Stimulated activated CD8-positive, alpha-beta memory T cell treated with anti-CD3 and anti-CD28 coated beads, Interleukin-2, amount 100 ng/mL, for 48 hours (primary cell): ENCODE results near the gene GEMIN2.
"Not testable (repeated sequence)": the region's sequence is repeated elsewhere in the genome, so short reads cannot be mapped to it uniquely, and the experiment has no call there.

Experiments
- DNase-seq, 2 donors: peaks; one replicate each; pipeline ENCODE4 v3.0.0-alpha.2; 2020; ENCODE audit warnings: low read depth in 2 of 2

GEMIN2 gene

DNA sequence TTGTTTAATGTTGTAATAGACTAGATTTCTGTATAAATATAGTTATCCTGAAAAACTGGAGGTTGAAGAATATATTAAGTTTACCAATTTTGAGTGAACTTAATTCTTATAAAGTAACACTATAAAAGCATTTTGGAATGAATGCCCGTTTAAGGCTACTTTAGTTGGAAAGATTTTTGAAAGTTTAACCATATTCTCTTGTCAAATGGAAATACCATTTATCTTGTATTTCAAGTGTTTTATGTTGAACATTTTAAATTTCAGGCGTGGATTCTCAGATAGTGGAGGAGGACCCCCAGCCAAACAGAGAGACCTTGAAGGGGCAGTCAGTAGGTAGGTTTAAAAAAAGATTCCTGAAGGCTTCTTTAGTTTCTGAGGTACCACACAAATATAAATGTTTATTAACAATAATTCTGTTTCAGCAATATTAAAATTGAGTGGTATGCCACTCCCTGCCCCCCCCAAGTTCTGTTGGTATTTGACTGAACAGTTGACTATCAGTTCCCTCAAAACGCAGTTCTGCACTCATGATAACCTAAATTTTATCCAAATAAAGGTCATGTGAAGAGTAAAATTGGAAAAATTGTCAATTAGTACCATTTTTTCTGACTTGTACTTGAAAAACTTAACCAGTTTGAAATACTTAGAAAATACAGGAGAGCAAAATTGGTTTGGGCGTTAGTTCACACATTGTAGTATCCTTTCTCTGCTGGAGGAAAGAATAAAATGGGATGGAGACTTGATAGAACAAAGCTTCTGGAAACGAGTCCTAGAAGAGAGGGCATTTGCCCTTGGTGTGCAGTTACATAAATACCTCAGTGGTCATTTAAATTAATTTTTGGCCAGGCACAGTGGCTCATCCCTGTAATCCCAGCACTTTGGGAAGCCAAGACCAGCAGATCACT is 62.4 kb downstream of the GEMIN2 start:
- no peak for DNase-seq

DNA sequence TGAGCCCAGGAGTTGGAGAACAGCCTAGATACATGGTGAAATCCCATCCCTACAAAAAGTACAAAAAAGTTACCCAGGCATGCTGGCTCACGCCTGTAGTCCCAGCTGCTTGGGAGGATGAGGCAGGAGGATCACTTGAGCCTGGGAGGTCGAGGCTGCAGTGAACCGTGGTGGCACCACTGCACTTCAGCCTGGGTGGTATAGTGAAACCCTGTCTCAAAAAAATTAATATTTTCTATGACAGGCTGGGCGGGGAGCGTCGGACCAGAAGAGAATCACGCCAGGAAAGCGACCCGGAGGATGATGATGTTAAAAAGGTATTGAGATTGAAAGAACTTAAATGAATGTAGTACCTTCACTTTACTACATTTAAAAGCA is 63.0 kb downstream of the GEMIN2 start:
- DNase-seq, result no peak

DNA sequence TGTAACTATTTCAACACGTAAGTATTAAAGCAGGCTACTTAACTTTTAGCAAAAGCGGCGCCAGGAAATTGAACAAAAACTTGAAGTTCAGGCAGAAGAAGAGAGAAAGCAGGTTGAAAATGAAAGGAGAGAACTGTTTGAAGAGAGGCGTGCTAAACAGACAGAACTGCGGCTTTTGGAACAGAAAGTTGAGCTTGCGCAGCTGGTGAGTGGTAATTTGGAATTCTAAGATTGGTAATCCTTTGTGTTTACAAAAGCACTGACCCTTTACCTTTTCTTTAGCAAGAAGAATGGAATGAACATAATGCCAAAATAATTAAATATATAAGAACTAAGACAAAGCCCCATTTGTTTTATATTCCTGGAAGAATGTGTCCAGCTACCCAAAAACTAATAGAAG is 64.9 kb downstream of the GEMIN2 start:
- DNase-seq, result no peak

DNA sequence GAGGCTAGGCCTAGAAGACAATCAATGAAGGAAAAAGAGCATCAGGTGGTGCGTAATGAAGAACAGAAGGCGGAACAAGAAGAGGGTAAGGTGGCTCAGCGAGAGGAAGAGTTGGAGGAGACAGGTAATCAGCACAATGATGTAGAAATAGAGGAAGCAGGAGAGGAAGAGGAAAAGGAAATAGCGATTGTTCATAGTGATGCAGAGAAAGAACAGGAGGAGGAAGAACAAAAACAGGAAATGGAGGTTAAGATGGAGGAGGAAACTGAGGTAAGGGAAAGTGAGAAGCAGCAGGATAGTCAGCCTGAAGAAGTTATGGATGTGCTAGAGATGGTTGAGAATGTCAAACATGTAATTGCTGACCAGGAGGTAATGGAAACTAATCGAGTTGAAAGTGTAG is 66.4 kb downstream of the GEMIN2 start:
- DNase-seq, result no peak

DNA sequence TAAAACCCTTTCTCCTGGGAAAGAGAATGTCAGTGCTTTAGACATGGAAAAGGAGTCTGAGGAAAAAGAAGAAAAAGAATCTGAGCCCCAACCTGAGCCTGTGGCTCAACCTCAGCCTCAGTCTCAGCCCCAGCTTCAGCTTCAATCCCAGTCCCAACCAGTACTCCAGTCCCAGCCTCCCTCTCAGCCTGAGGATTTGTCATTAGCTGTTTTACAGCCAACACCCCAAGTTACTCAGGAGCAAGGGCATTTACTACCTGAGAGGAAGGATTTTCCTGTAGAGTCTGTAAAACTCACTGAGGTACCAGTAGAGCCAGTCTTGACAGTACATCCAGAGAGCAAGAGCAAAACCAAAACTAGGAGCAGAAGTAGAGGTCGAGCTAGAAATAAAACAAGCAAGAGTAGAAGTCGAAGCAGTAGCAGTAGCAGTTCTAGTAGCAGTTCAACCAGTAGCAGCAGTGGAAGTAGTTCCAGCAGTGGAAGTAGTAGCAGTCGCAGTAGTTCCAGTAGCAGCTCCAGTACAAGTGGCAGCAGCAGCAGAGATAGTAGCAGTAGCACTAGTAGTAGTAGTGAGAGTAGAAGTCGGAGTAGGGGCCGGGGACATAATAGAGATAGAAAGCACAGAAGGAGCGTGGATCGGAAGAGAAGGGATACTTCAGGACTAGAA is 67.0 kb downstream of the GEMIN2 start:
- no peak for DNase-seq

DNA sequence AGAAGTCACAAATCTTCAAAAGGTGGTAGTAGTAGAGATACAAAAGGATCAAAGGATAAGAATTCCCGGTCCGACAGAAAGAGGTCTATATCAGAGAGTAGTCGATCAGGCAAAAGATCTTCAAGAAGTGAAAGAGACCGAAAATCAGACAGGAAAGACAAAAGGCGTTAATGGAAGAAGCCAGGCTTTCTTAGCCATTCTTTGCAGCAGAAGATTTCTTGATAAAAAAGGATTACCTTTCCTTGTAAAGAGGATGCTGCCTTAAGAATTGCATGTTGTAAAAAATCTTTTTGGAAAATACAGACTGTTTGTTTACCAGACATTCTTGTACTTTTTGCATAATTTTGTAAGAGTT is 67.5 kb downstream of the GEMIN2 start:
- DNase-seq, result no peak

DNA sequence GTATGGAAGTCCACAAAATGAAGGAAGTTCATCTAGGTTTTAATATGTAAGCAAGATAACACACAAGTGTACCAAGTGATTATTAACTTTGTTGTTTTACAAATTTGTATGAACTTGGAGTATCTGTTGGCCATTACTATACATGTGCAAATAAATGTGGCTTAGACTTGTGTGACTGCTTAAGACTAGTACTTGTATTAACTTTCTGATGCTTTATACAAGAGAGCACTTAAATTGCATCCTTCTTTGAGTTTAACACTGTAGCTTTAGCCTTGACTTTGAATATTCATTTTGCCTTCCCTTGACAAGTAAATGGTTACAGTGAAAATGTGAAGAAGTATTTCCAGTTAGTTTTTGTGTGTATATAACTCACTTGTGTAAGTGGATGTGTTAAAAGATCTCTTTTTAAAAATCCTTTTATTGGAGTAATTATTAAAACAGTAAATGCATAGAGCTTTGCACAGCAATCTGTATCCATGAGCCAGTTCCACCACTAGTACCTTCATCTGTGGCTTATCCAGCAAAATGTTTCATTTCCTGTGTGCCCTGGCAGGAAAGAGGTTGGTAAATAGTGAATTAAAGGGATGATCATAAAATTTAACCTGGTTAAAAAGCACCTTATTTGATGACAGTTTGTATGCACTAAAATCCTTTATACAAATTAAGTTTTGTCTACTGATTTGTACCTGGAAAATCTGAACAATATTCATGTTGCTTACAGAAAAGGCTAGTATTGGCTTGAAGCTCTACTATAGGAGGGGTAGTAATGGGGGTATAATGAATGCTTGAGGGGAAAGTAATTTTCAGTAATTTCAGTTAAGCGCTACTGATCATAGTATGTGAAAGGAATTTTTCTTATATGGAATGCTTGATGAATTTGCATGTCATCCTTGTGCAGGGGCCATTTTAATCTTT is 68.9 kb downstream of the GEMIN2 start:
- no peak for DNase-seq

DNA sequence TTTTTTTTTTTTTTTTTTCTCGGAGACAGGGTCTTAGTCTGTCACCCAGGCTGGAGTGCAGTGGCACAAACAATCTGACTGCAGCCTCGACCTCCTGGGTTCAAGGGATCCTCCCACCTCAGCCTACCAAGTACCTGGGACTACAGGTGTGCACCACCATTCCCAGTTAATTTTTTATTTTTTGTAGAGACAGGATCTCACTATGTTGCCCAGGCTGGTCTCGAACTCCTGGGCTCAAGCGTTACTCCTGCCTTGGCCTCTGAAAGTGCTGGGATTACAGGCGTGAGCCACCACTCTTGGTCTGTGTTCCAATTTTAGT is 69.5 kb downstream of the GEMIN2 start:
- DNase-seq, result not testable (repeated sequence)

DNA sequence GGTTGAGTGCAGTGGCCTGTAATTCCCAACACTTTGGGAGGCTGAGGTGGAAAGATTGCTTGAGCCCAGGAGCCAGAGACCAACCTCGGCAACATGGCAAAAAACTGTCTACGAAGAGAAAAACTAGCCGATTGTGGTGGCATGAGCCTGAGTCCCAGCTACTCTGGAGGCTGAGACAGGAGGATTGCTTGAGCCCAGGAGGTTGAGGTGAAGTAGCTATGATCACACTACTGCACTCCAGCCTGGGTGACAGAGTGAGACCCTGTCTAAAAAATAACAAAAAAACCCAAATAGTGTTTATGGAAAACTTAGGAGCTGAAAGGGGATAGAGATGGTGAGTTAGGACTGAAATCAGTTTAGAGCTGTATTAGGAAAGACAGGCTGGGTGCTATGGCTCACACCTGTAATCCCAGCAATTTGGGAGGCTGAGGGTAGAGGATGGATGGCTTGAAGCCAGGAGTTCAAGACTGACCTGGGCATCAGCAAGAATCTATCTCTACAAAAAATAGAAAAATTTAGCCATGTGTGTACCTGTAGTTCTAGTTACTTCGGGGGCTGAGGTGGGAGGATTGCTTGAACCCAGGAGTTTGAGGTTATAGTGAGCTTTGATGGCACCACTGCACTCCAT is 70.6 kb downstream of the GEMIN2 start:
- no peak for DNase-seq

DNA sequence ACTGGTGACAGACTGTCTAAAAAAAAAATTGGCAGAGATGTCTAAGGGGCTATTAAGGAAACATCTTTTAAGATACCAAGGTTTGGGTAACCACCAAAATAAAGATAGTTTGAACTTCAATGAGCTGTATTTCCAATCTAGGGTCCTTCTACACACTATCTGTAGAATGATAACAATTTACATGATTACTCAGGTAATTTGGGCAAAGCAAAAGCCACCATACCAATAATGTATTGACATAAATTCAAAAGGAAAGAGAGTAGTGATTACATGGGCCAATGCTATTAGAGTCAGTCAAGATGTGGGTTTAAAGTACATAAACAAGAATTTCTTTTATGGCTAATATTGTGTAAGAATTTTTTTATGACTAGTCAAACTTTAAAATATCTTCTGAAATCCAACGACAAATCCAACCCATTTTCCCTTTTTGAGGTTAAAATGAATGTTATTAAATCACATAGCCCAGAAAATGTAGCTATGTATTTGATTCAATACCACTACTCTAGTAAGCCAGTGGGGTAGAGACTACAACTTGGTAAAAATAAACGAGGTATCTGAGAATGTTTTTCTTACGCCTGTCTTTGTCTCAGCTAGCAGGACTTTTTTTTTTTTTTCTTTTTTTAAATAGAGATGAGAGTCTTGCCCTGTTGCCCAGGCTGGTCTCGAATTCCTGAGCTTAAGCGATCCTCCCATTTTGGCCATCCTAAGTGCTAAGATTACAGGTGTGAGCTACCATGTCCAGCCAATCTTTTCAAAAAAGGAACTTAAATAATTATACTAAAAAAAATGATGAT is 71.3 kb downstream of the GEMIN2 start:
- DNase-seq, result no peak
